Measurements from ENCODE around the gene SMCHD1. TPM values are rescaled to one million over a fixed set of nuclear protein-coding genes. Genes with fewer than 3 reads are reported as not detected.

The SMCHD1 gene
- total and polyA plus RNA-seq, 10 of the 15 experiments (the other 5 are each of a cell fraction or from before 2014, with no cell fraction given), result 6.0 to 110 (median 48.0) TPM

- TF ChIP-seq CUX1 (IDR thresholded peaks at IDR 0.05; ENCODE audit: insufficient replicate concordance, low read depth, low read length) (no peak), CHD4 (IDR thresholded peaks at IDR 0.05) (no peak), MEF2B (IDR thresholded peaks at IDR 0.05; ENCODE audit: partially characterized antibody, poor library complexity, severe bottlenecking) (peak; percentile 31), KDM1A (IDR thresholded peaks at IDR 0.05; ENCODE audit: borderline replicate concordance) (no peak), ETV6 (conservative IDR thresholded peaks at IDR 0.05 in 1 of 2, IDR thresholded peaks at IDR 0.05 in 1 of 2; ENCODE audit: borderline replicate concordance in 1 of 2, low read depth in 1 of 2) (no peak), PBX3 (IDR thresholded peaks at IDR 0.05; ENCODE audit: insufficient replicate concordance, low read depth, low read length) (no peak), TARDBP (IDR thresholded peaks at IDR 0.05; ENCODE audit: borderline replicate concordance) (no peak), NKRF (conservative IDR thresholded peaks at IDR 0.05) (no peak), E4F1 (IDR thresholded peaks at IDR 0.05; ENCODE audit: borderline replicate concordance, partially characterized antibody) (no peak), DPF2 (IDR thresholded peaks at IDR 0.05) (no peak; the same call in 1 of the 2 replicates), EGR1 (IDR thresholded peaks at IDR 0.05; ENCODE audit: borderline replicate concordance in 1 of 2, low read depth in 2 of 2, low read length in 2 of 2) (no peak), BCL3 (IDR thresholded peaks at IDR 0.05; ENCODE audit: borderline replicate concordance, insufficient read depth, low read depth, low read length, poor library complexity, severe bottlenecking) (no peak), MYC (IDR thresholded peaks at IDR 0.05; ENCODE audit: insufficient read depth, insufficient read length, insufficient replicate concordance, low read length, severe bottlenecking) (no peak), EZH2 (IDR thresholded peaks at IDR 0.05; ENCODE audit: borderline replicate concordance, control insufficient read depth, low read depth, low read length) (no peak), SREBF1 (IDR thresholded peaks at IDR 0.05; ENCODE audit: low read length) (no peak), CREM (IDR thresholded peaks at IDR 0.05; ENCODE audit: low read depth) (peak; percentile 98)
Observed at GRCh38 chr18:2654928-2655177, 673 bp upstream of the SMCHD1 start (continued).
